HFF-Myc (cell line): Measurements from ENCODE around the gene BACH2.

Experiments
- DNase-seq: peaks from one replicate; pipeline ENCODE4 v3.0.0-alpha.2; 2011; ENCODE audit warnings: low read depth; ENCODE audit errors: extremely low read depth
- H3K4me3 ChIP-seq: replicated peaks from 2 replicates; pipeline ENCODE4 v1.5.1; 2011; ENCODE audit warnings: low read depth, mild to moderate bottlenecking, control low read depth, low read length
- CTCF ChIP-seq: IDR thresholded peaks from 2 replicates; pipeline ENCODE4 v1.5.1; 2012; ENCODE audit warnings: mild to moderate bottlenecking, low read depth, low read length, control low read depth; ENCODE audit errors: missing control alignments

The BACH2 gene

DNA sequence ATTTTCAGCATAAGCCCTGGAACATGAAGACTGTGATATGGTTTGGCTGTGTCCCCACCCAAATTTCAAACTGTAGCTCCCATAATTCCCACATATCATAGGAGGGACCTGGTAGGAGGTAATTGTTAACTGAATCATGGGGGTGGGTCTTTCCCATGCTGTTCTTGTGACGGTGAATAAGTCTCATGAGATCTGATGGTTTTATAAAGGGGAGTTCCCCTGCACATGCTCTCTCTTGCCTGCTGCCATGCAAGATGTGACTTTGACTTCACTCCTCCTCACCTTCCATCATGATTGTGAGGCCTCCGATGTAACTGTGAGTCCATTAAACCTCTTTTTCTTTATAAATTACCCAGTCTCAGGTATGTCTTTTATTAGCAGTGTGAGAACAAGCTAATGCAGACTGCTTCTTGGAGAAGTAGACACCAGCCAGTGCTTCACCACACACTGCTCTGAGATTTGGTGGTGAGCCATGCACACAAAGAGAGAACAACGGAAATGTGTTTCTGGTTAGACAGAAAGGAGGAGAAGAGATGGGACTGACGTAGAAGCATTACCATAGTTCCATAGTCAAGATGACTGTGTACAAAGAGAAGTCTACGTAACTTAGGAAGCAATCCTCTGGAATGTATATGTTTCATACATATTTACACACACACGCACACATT is 97.8 kb downstream of the BACH2 start:
- DNase-seq, result no peak
- TF ChIP-seq CTCF, result no peak
- no peak overlapping the region for H3K4me3 ChIP-seq

DNA sequence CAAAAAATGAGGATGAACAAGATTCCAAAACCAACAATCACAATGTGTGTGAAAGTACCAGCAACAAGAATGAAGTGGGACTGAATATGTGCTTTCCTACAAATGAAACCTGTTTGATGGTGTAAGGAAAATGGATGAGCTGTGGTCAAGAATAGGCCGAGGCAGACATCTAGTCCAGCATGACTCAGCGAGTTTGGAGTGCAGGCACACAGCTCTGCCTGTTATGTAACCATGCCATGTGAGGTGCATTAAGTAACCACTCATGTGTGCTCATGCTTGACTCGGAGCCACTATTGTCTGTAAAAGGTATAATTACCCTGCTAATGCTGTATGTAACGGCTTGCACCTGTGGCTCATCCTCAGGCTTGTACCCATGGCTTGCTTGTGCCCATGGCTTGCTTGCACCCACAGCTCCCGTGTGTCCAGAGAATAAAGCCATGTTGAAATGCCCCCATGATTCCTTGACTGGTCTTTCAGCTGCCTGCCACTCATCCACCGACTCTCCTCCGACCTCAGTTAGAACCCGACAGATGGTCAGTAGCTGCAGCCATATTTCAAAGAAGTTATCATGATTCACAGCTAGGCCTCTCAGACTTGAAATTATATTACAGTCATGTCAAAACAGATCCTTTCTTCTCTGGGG is 98.7 kb downstream of the BACH2 start:
- DNase-seq, result peak; percentile 45
- no peak overlapping the region for H3K4me3 ChIP-seq
- TF ChIP-seq CTCF, result no peak

- H3K4me3 ChIP-seq, result no peak overlapping the region
- TF ChIP-seq CTCF, result no peak
- no peak for DNase-seq
Measured at GRCh38 chr6:90195094-90195829, 101.4 kb downstream of the BACH2 start.

DNA sequence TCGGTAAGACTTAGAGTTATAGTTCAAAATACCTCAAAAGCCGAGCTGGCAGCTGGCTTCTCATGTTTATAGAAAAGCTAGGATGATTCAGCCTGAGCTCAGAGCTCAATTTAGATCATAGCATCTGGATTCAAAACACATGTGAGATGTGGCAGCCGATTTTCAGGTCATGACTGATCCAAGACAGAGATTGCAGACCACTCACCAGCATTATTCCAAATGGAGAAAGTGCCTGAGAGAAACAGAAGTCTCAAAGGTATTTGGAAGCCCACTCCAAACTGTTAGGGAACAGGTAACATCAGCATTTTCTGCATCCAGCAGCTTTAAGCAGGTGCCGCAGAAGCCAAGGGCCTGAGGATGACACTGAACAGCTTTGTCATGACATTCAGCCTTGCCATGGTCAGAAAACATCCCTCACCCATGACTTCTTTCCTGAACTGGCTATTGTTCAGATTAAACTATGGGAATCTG is 102.2 kb downstream of the BACH2 start:
- DNase-seq, result peak; percentile 58

GRCh38 chr6:90193359-90193758 is 103.3 kb downstream of the BACH2 start:
- H3K4me3 ChIP-seq, result no peak overlapping the region
- no peak for TF ChIP-seq CTCF
- no peak for DNase-seq

More for the DNA sequence above, 102.2 kb downstream of the BACH2 start:
- H3K4me3 ChIP-seq, result 0 out of 2 replicates have a peak overlapping the region, but pooled peaks have one; percentile 3
- TF ChIP-seq CTCF, result no peak

DNA sequence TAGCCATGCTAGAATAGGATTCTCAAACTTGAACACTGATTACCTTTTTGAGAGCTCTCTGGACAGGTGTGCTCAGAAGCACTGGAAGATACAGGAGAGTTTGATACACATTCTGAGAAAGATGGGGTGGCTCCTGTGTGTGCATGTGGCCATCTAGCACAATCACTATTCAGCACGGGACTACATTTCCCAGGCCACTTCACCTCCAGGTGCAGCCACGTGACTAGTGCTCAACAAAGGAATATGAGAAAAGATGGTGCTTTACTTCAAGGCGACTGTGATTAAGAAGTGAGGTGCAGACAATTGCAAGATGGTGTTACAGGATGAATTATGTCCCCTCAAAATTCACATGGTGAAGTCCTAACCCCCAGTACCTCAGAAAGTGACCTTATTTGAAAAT is 103.8 kb downstream of the BACH2 start:
- DNase-seq, result no peak
- TF ChIP-seq CTCF, result no peak
- H3K4me3 ChIP-seq, result no peak overlapping the region
